Measurements from ENCODE around the gene RIMS4.

The RIMS4 gene

DNA sequence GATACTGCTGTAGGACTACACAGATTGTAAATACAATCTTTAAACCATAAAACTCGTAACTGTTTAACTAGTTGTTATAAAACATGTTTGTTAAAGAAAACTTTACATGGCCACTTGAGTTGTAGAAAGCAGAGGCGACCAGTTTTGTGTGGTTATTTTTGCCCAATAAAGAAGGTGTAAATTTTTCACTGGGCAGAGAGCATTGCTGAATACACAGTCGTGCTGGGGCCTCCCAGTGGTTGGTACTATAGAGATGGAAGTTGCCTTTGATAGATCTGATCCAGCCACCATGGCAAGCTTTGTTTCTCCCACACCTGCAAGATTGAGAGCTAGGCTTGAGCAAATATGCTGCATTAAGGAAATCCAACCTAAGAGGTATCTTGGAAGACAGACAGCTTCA is 41.2 kb upstream of the RIMS4 start:
- Histone ChIP-seq H3K4me3 (ENCODE audit: low read length) (no peak overlapping the region), H3K27me3 (ENCODE audit: low read depth, low read length) (peaks cover 40% of the 10 kb centered on the region), H3K4me1 (ENCODE audit: low read length) (peaks cover 2% of the 10 kb centered on the region; the same call in 1 of the 2 replicates), H3K9me3 (ENCODE audit: insufficient read depth, low read length) (no peaks in the 10 kb centered on the region), H3K36me3 (replicated peaks; ENCODE audit: low read depth, low read length) (no peaks in the 10 kb centered on the region), H3K79me2 (ENCODE audit: low read length) (no peaks in the 10 kb centered on the region), H3K4me2 (ENCODE audit: low read length) (no peak overlapping the region), H4K20me1 (ENCODE audit: insufficient read depth, low read length) (no peaks in the 10 kb centered on the region), H3K9ac (ENCODE audit: low read length) (no peak overlapping the region), H2AFZ (ENCODE audit: low read depth, low read length) (no peak overlapping the region), H3K27ac (ENCODE audit: low read length) (no peak overlapping the region)
- no peak for TF ChIP-seq EZH2phosphoT487 (IDR thresholded peaks at IDR 0.05; ENCODE audit: low read depth)
- TF ChIP-seq, protein P1, sequence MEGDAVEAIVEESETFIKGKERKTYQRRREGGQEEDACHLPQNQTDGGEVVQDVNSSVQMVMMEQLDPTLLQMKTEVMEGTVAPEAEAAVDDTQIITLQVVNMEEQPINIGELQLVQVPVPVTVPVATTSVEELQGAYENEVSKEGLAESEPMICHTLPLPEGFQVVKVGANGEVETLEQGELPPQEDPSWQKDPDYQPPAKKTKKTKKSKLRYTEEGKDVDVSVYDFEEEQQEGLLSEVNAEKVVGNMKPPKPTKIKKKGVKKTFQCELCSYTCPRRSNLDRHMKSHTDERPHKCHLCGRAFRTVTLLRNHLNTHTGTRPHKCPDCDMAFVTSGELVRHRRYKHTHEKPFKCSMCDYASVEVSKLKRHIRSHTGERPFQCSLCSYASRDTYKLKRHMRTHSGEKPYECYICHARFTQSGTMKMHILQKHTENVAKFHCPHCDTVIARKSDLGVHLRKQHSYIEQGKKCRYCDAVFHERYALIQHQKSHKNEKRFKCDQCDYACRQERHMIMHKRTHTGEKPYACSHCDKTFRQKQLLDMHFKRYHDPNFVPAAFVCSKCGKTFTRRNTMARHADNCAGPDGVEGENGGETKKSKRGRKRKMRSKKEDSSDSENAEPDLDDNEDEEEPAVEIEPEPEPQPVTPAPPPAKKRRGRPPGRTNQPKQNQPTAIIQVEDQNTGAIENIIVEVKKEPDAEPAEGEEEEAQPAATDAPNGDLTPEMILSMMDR (IDR thresholded peaks at IDR 0.05; ENCODE audit: low read depth, low read length), result no peak

DNA sequence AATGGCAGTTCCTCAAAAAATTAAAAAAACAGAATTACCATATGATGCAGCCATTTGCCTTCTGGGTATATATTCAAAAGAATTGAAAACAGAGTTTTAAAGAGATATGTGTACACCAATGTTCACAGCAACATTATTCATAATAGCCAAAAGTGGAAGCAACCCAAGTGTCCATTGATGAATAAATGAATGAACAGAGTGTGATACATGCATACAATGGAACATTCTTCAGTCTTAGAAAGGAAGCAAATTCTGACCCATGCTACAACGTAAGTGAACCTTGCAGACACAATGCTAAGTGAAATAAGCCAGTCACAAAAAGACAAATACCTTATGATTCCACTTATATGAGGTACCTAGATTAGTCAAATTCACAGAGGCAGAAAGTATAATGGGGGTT is 40.5 kb upstream of the RIMS4 start:
- no peak overlapping the region for H3K4me3 ChIP-seq (ENCODE audit: low read length)
- no peak overlapping the region for H3K9ac ChIP-seq (ENCODE audit: low read length)
- no peaks in the 10 kb centered on the region for H3K9me3 ChIP-seq (ENCODE audit: insufficient read depth, low read length)
- no peak overlapping the region for H3K27ac ChIP-seq (ENCODE audit: low read length)
- no peak overlapping the region for H2AFZ ChIP-seq (ENCODE audit: low read depth, low read length)
- no peak overlapping the region for H3K4me2 ChIP-seq (ENCODE audit: low read length)
- H3K79me2 ChIP-seq (ENCODE audit: low read length), result no peaks in the 10 kb centered on the region
- H3K27me3 ChIP-seq (ENCODE audit: low read depth, low read length), result peaks cover 41% of the 10 kb centered on the region
- no peaks in the 10 kb centered on the region for H3K4me1 ChIP-seq (ENCODE audit: low read length)
- no peaks in the 10 kb centered on the region for H4K20me1 ChIP-seq (ENCODE audit: insufficient read depth, low read length)
- no peak for TF ChIP-seq EZH2phosphoT487 (IDR thresholded peaks at IDR 0.05; ENCODE audit: low read depth)
- TF ChIP-seq, protein P1 (IDR thresholded peaks at IDR 0.05; ENCODE audit: low read depth, low read length), result no peak
- H3K36me3 ChIP-seq (replicated peaks; ENCODE audit: low read depth, low read length), result no peaks in the 10 kb centered on the region

DNA sequence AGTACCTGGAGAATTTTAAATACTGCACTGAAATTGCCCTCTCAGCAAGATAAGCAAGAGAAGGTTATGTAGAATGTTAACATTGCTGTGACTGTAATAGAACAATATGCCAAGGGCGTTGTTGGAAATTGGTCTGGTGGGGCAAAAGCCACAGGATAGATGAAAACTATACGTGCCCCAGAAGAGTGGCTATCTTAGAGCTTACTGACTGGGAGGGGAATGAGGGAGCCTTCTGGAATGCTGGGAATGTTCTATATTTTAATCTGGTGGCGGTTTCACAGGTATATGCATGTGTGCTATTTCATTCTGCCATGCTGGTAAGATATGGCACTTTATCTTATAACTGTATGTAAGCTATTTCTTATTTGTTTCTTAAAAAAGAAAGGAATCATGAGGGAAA is 39.9 kb upstream of the RIMS4 start:
- Histone ChIP-seq H3K79me2 (ENCODE audit: low read length) (no peaks in the 10 kb centered on the region), H3K4me1 (ENCODE audit: low read length) (no peaks in the 10 kb centered on the region), H3K27ac (ENCODE audit: low read length) (no peak overlapping the region)

DNA sequence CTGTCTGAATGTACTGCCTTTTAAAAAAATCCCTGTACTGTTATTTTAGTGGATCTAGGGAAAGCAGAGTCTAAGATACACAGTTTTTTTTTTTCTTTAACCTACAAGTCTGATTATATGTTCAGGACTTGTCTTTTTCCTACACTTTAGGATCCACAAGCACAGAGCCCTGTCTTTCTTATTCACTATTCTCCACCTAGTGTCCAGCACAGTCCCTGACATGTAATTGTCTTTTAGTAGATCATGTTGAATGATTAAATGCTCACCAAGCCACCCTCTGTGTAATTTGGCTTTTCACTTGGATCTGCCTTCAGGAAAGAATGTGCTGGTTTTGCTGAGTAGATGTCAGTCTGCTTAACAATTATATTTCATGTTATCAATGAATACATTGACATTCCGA is 39.4 kb upstream of the RIMS4 start:
- Histone ChIP-seq H3K36me3 (replicated peaks; ENCODE audit: low read depth, low read length) (no peaks in the 10 kb centered on the region), H4K20me1 (ENCODE audit: insufficient read depth, low read length) (no peaks in the 10 kb centered on the region), H3K27me3 (ENCODE audit: low read depth, low read length) (peaks cover 45% of the 10 kb centered on the region), H3K4me1 (ENCODE audit: low read length) (no peaks in the 10 kb centered on the region), H3K27ac (ENCODE audit: low read length) (no peak overlapping the region), H3K9ac (ENCODE audit: low read length) (no peak overlapping the region), H3K4me2 (ENCODE audit: low read length) (no peak overlapping the region), H3K4me3 (ENCODE audit: low read length) (no peak overlapping the region), H3K79me2 (ENCODE audit: low read length) (no peaks in the 10 kb centered on the region), H2AFZ (ENCODE audit: low read depth, low read length) (no peak overlapping the region), H3K9me3 (ENCODE audit: insufficient read depth, low read length) (no peaks in the 10 kb centered on the region)
- TF ChIP-seq EZH2phosphoT487 (IDR thresholded peaks at IDR 0.05; ENCODE audit: low read depth), result no peak
- TF ChIP-seq, protein P1 (IDR thresholded peaks at IDR 0.05; ENCODE audit: low read depth, low read length), result no peak

More for the DNA sequence above, 39.9 kb upstream of the RIMS4 start:
- TF ChIP-seq EZH2phosphoT487 (IDR thresholded peaks at IDR 0.05; ENCODE audit: low read depth), result no peak
- TF ChIP-seq, protein P1 (IDR thresholded peaks at IDR 0.05; ENCODE audit: low read depth, low read length), result no peak
- Histone ChIP-seq H3K4me3 (ENCODE audit: low read length) (no peak overlapping the region), H4K20me1 (ENCODE audit: insufficient read depth, low read length) (no peaks in the 10 kb centered on the region), H3K4me2 (ENCODE audit: low read length) (no peak overlapping the region), H3K9ac (ENCODE audit: low read length) (no peak overlapping the region), H3K36me3 (replicated peaks; ENCODE audit: low read depth, low read length) (no peaks in the 10 kb centered on the region), H3K9me3 (ENCODE audit: insufficient read depth, low read length) (no peaks in the 10 kb centered on the region), H2AFZ (ENCODE audit: low read depth, low read length) (no peak overlapping the region), H3K27me3 (ENCODE audit: low read depth, low read length) (peaks cover 41% of the 10 kb centered on the region)

Data from OCI-LY3 (cell line).